Ramos (cell line): ENCODE data around the gene ORAI3.

Experiments
- in situ Hi-C: fragments of 300-500 bp; cut with MboI; formaldehyde crosslinking; loops from one replicate; pipeline ENCODE4 v1.14.3; 2022; ENCODE audit warnings: low sequenced_read_pairs; ENCODE audit not compliant: unreplicated experiment

Gene ORAI3

GRCh38 chr16:30984669-30985400, 36.0 kb downstream of the ORAI3 start, which contains the start of gene HSD3B7:
Gene HSD3B7, plus strand, starts transcription at chr16:30985207. Its CDS starts 452 bp downstream, at chr16:30985659.
- in situ Hi-C loops = loop anchor here (25.0 kb wide), 1 partner anchor 452 kb away; the partner anchor contains the start of genes COX6A2 and ZNF843

GRCh38 chr16:30985401-30986128, 36.7 kb downstream of the ORAI3 start:
- in situ Hi-C loops = loop anchor here (25.0 kb wide), 1 partner anchor 452 kb away; the partner anchor contains the start of genes COX6A2 and ZNF843

DNA sequence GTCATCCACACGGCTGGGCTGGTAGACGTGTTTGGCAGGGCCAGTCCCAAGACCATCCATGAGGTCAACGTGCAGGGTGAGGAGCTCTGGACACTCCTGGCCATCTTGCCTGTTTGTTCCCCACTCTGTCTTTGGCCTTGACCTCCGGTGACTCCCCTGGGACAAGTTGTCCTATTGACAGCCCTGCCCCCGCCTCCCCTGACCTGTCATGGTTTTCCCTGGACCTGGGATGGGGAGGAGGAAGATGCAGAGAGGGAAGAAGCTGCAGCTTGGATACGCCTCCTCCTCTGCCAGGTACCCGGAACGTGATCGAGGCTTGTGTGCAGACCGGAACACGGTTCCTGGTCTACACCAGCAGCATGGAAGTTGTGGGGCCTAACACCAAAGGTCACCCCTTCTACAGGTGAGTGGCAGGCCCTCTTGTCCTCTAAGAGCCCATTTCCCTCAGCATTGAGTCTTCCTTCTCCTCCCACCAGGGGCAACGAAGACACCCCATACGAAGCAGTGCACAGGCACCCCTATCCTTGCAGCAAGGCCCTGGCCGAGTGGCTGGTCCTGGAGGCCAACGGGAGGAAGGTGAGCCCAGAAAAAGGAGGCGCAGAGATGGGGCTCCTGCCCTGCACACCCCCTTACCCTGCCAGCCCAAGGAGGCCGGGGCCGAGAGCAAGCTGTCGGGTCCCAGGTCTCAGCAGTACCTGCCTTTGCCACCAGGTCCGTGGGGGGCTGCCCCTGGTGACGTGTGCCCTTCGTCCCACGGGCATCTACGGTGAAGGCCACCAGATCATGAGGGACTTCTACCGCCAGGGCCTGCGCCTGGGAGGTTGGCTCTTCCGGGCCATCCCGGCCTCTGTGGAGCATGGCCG, 37.5 kb downstream of the ORAI3 start:
- in situ Hi-C loops = loop anchor here (25.0 kb wide), 1 partner anchor 451 kb away; the partner anchor contains the start of genes COX6A2 and ZNF843

DNA sequence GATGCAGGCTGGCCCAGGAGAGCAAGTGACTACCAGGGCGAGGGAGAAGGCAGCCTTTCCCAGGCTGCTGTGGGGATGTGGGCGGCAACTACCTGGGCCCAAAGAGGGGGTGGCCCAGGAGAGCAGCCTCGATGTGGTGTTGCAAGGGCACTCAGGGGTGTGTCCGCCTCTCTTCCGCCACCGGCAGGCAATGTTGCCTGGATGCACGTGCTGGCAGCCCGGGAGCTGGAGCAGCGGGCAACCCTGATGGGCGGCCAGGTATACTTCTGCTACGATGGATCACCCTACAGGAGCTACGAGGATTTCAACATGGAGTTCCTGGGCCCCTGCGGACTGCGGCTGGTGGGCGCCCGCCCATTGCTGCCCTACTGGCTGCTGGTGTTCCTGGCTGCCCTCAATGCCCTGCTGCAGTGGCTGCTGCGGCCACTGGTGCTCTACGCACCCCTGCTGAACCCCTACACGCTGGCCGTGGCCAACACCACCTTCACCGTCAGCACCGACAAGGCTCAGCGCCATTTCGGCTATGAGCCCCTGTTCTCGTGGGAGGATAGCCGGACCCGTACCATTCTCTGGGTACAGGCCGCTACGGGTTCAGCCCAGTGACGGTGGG, 38.8 kb downstream of the ORAI3 start:
- in situ Hi-C loops = loop anchor here (25.0 kb wide), 1 partner anchor 450 kb away; the partner anchor contains the start of genes COX6A2 and ZNF843

GRCh38 chr16:30989469-30990047, 40.7 kb downstream of the ORAI3 start:
- in situ Hi-C loops = loop anchor here (25.0 kb wide), 1 partner anchor 448 kb away; the partner anchor contains the start of genes COX6A2 and ZNF843

DNA sequence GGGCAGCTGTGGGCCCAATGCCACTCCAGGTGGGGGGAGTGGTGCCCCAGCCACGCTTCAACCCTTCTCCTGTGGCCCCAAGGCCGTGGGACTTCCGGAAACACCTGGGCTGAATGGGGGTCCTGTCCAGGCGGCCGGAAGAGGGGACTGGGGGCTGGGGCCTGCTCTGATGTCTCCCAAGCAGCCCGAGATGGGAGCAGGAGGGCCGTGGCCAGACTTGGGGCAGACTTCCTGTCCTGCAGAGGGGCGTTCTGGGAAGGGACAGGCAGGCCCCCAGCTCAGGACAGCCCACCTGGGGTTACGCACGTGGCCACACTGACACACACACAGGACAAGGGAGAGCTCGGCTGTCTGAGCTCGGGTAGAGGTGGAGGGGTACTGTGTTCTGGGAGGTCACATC, 41.2 kb downstream of the ORAI3 start:
- in situ Hi-C loops = loop anchor here (25.0 kb wide), 1 partner anchor 447 kb away; the partner anchor contains the start of genes COX6A2 and ZNF843

GRCh38 chr16:30991052-30991451, 42.2 kb downstream of the ORAI3 start:
- in situ Hi-C loops = loop anchor here (25.0 kb wide), 1 partner anchor 446 kb away; the partner anchor contains the start of genes COX6A2 and ZNF843

GRCh38 chr16:30992276-30992780, 43.5 kb downstream of the ORAI3 start:
- in situ Hi-C loops = loop anchor here (25.0 kb wide), 1 partner anchor 445 kb away; the partner anchor contains the start of genes COX6A2 and ZNF843

- in situ Hi-C loops = loop anchor here (25.0 kb wide), 1 partner anchor 444 kb away; the partner anchor contains the start of genes COX6A2 and ZNF843
Observed at GRCh38 chr16:30992931-30993816, 44.3 kb downstream of the ORAI3 start.

- in situ Hi-C loops = loop anchor here (25.0 kb wide), 1 partner anchor 441 kb away; the partner anchor contains the start of genes COX6A2 and ZNF843
Observed at GRCh38 chr16:30995927-30996323, 47.1 kb downstream of the ORAI3 start.

DNA sequence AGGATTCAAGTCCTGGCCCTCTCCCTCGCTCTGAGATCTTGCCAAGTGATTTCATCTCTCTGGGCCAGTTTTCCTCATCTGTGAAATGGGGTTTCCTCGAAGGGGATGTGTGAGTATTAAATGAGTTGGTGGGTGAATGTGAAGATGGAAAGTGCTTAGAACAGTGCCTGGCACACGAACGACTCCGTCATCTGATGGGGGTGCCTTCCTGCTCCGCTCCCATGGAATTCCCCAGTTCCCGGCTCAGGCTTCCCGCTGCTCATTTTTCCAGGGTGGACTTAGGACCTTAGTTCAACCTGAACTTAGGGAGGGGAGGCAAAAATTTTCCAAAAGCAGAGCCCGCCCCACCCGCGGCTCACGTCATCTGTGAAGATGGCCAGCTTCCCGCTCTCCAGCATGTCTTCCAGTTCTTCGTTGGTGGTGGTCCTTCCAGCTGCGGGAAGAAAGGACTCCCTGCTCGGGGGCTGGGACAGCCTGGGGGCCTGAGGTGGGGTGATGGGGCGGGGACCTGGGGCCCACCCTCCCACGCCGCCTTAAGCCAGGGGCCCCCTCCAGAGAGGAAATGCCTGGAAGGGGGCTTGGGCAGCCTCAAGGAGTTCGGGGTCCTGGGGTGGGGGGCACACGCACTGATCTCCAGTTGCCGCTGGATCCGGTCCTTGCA, 47.6 kb downstream of the ORAI3 start:
- in situ Hi-C loops = loop anchor here (25.0 kb wide), 1 partner anchor 441 kb away; the partner anchor contains the start of genes COX6A2 and ZNF843

- in situ Hi-C loops = loop anchor here (25.0 kb wide), 1 partner anchor 440 kb away; the partner anchor contains the start of genes COX6A2 and ZNF843
Observed at GRCh38 chr16:30996985-30997724, 48.3 kb downstream of the ORAI3 start.

DNA sequence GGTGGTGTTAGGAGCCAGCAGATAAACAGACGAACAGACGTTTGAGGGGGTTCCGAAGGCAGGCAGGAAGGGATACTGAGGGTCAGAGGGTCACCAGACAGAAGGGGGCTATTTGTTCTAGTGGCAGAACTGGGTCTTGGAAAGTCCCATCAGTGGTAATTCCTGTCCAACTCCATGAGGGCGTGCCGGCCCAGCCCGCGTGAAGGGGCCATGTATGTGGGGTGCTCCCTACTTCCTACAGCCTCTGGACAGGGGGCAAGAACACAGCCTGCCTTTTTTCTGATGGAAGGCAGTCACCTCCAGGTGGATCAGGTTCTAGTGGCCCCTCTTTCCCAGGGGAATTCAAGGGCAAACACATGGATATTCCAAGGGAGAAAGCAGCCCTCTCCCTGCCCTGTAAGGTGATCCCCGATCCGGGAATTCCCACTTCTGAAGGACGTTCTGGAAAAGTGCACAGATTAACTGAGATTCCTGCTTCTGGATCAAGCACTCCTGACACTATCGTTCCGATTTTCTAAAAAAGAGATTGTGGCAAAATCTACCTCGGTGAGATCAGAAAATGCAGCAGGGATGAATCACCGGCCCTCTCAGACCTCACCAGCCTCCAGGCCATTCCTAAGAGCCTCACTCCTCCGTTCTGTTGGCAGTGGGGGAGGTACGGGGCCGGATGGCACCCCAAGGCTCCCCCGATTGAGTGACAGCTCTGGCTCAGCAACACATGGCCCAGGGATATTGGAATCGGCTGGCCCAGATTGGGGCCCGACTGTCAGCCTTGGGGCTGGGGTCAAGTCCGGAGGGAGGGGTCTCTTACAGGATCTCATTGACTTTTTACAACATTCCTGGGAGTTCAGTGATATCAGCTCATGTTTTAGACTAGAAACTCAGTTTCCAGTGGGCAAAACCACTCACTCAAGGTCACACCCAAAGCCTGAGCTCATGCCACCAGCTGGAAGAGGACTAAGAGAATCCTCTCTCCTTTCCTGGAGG, 49.1 kb downstream of the ORAI3 start:
- in situ Hi-C loops = loop anchor here (25.0 kb wide), 1 partner anchor 439 kb away; the partner anchor contains the start of genes COX6A2 and ZNF843

DNA sequence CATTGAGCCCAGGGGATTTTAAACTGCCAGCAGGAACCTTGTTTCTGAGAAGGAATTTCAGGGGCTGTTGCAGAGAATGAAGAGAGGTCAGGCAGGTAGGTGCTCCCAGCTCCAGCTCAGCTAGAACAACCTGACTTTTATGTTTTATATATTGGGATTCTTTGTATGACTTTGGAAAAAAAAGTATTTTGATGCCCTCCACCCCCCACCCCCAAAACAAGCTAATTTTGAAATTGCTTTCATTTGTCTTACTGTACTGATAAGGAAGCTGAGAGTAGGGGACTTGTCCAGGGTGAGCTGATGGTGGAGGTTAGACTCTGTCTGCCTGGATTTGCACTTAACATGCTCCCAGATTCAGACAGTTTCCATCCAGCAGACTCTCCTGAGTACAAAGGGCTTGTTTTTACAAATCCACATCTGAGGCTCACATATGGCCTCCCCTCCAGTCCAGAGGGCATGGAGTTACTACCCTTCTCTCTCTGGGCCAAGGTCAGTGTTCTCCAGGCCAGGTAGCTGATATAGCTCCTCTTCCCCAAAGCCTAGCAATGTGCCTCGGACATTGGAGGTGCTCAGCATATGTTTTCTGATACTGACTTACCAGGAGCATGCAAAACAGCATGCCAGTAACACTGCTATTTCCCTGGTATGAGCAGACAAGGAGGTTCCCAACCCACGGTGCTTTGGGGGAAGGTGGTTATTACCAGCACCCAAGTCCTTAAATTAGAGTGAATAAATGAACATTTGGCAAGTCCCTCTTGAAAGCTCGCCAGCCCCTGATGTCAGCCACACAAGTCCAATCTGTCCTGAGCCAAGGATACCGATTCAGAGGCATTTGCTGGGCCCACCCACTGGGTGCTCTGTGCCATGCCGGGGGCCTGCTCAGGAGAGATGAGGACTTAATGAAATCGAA, 50.2 kb downstream of the ORAI3 start:
- in situ Hi-C loops = loop anchor here (25.0 kb wide), 1 partner anchor 438 kb away; the partner anchor contains the start of genes COX6A2 and ZNF843
